ENCODE data around the gene APOL6. TPM values are rescaled to one million over a fixed set of nuclear protein-coding genes. Genes with fewer than 3 reads are reported as not detected.
A peak's percentile ranks its signal among the peaks of the same experiment; 100 is the strongest.
"Not testable (repeated sequence)": the region's sequence is repeated elsewhere in the genome, so short reads cannot be mapped to it uniquely, and the experiment has no call there.

Gene APOL6
- total and polyA plus RNA-seq, 9 of the 15 experiments (the other 6 are each of a cell fraction or from before 2014, with no cell fraction given), result 0.29 to 1.2 (median 0.70) TPM

DNA sequence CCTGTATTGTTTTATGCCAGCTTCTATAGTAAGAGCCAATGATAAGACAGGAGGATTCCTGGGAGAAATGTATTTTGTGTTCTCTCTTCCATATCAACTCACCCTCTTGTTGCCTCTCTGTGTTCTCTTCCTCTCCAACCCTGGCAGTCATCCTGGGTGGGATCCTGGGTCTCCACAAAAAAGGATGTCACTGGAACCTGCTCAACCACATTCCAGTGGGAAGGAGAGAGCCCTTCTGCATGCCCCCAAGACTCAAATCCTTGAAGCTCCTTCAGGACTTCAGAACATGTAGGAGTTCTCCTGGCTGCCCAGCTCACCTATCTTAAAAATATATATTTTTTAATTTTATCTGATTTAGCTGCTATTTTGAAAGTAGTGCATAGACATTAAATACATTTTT, 26.1 kb downstream of the APOL6 start:
- Histone ChIP-seq H2AFZ (ENCODE audit: low read depth, low read length) (no peak overlapping the region), H3K36me3 (ENCODE audit: control insufficient read depth, insufficient read depth, low read length) (no peaks in the 10 kb centered on the region), H3K27me3 (ENCODE audit: control insufficient read depth in 2 of 2, insufficient read depth in 2 of 2, low read length in 2 of 2) (no peaks in the 10 kb centered on the region; a peak in 1 of 5 replicates), H3K4me3 (no peak overlapping the region), H3K79me2 (ENCODE audit: control insufficient read depth, insufficient read depth, low read length) (no peaks in the 10 kb centered on the region), H3K9me1 (ENCODE audit: control insufficient read depth, insufficient read depth, low read length) (no peaks in the 10 kb centered on the region), H3K9ac (ENCODE audit: insufficient read depth in 1 of 2, low read depth in 2 of 2, low read length in 2 of 2) (no peak overlapping the region), H3K27ac (ENCODE audit: extremely low read depth, low read depth, low read length) (no peak overlapping the region), H3K9me3 (replicated peaks; ENCODE audit: control insufficient read depth, insufficient read depth, low read depth, low read length) (no peaks in the 10 kb centered on the region), H4K20me1 (replicated peaks; ENCODE audit: control insufficient read depth, insufficient read depth, low read length) (no peaks in the 10 kb centered on the region), H3K4me2 (ENCODE audit: insufficient read depth, low read length) (no peak overlapping the region), H3K4me1 (replicated peaks in 1 of 2; ENCODE audit: control insufficient read depth in 2 of 2, insufficient read depth in 2 of 2, low read length in 2 of 2) (no peaks in the 10 kb centered on the region)
- DNase-seq (ENCODE audit: extremely low read depth in 1 of 4, low spot score in 3 of 4), result no peak
- intact Hi-C loops (cut with micrococcal nuclease), result no loop called here
- no TSS peak for BruUV-seq (replicated peaks)
- TF ChIP-seq FOSL1 (tag; conservative IDR thresholded peaks at IDR 0.05) (no peak), ZFP36 (IDR thresholded peaks at IDR 0.05; ENCODE audit: low read depth, low read length, partially characterized antibody) (no peak), HIVEP1 (CRISPR knock-in tag; IDR thresholded peaks at IDR 0.05) (no peak), BMI1 (IDR thresholded peaks at IDR 0.05; ENCODE audit: low read length) (no peak)
- POLR2A ChIA-PET, result no interaction called here
- CTCF ChIA-PET (ENCODE audit: low intra/inter-chr PET ratio), result no interaction called here
- ATAC-seq, result no peak
- in situ Hi-C loops (cut with MboI), result no loop called here
- no peak for FAIRE-seq

DNA sequence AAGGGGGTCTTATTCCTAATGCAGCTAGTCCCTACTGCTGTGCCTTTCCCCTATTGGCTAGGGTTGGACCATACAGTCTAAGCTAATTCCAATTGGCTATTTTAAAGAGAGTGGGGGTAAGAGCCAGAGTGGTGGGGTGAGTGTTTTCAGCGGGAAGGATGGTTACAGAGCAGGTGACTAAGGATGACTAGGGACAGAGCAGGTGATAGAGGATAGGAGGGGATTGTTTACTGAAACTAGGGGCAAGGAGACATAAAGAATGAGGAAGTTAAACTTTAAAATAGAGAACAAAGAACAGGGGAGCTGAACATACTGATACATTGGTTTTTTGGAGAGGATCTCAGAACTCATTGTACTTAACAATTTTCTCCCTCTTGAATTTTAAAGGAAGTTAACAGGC, 27.8 kb downstream of the APOL6 start:
- 0% methylated on average over 1 of the region's 1 CpG for WGBS (ENCODE audit: insufficient coverage, low coverage, missing lambda C conversion rate)
- H2AFZ ChIP-seq (ENCODE audit: low read depth, low read length); H3K4me2 ChIP-seq (ENCODE audit: insufficient read depth, low read length); POLR2A ChIA-PET; DNase-seq (ENCODE audit: extremely low read depth in 1 of 4, low spot score in 3 of 4); H3K36me3 ChIP-seq (ENCODE audit: control insufficient read depth, insufficient read depth, low read length); FAIRE-seq; H3K27me3 ChIP-seq (ENCODE audit: control insufficient read depth in 2 of 2, insufficient read depth in 2 of 2, low read length in 2 of 2); H3K4me1 ChIP-seq (replicated peaks in 1 of 2; ENCODE audit: control insufficient read depth in 2 of 2, insufficient read depth in 2 of 2, low read length in 2 of 2); H3K9me3 ChIP-seq (replicated peaks; ENCODE audit: control insufficient read depth, insufficient read depth, low read depth, low read length); H3K9ac ChIP-seq (ENCODE audit: insufficient read depth in 1 of 2, low read depth in 2 of 2, low read length in 2 of 2); in situ Hi-C loops (cut with MboI); H3K79me2 ChIP-seq (ENCODE audit: control insufficient read depth, insufficient read depth, low read length); H3K4me3 ChIP-seq; BruUV-seq (replicated peaks); H3K9me1 ChIP-seq (ENCODE audit: control insufficient read depth, insufficient read depth, low read length); H3K27ac ChIP-seq (ENCODE audit: extremely low read depth, low read depth, low read length); intact Hi-C loops (cut with micrococcal nuclease); ATAC-seq; H4K20me1 ChIP-seq (replicated peaks; ENCODE audit: control insufficient read depth, insufficient read depth, low read length): not testable (repeated sequence)
- TF ChIP-seq CBX5 (IDR thresholded peaks at IDR 0.05; ENCODE audit: borderline replicate concordance, low read depth), result 0 out of 2 replicates have a peak, but pooled peaks have one; percentile 3
- CTCF ChIA-PET (ENCODE audit: low intra/inter-chr PET ratio), result interaction anchor here (0.6 kb wide), 1 partner anchor 504 kb away, joined by 3 read pairs; no protein-coding TSS in a partner anchor
